GOT3 (cell line): ENCODE data around the gene C18orf54.

Source experiments
- DNase-seq: peaks from one replicate; lab custom pipeline; 2025; ENCODE audit warnings: mixed read lengths; lab: John Stamatoyannopoulos, UW

The C18orf54 gene

GRCh38 chr18:54387631-54388030, 29.9 kb downstream of the C18orf54 start:
- no peak for DNase-seq

- no peak for DNase-seq
These were observed 30.8 kb downstream of the C18orf54 start for GRCh38 chr18:54388203-54389142.

DNA sequence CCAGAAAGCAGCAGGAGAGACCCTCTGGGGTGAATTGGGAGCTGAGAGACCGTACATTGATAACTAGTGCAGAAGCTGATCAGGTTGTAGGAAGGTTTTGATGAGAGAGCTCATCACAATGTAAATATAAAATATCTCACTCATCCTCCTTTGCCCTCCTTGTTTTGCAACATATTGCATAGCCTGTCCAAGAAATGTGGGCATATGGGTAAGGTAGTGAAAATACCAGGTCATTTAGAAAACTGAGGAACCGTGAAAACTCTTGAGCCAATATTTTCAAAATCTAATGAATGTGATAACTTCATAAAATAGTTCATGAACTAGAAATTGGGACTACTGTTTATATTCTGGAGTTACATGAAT, 31.4 kb downstream of the C18orf54 start:
- no peak for DNase-seq

DNA sequence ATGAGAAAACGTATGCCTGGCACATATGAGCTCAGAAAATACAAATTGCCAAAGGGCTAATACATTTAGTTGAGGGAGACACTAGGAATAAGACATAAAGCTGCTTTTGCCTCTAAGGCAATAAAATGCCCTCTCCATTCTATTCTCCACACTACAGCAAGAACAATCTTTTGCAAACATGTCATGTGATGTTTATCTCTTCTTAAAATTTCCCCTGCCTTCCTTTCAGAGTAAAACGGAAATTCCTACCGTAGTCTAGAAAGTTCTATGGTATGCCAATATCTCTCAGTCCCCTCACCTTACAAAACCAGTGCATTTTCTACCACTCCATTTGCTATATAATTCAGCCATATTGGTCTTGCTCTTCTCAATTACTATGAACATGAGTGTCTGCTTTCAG, 33.1 kb downstream of the C18orf54 start:
- DNase-seq = no peak

GRCh38 chr18:54392543-54393023, 34.9 kb downstream of the C18orf54 start:
- no peak for DNase-seq

DNA sequence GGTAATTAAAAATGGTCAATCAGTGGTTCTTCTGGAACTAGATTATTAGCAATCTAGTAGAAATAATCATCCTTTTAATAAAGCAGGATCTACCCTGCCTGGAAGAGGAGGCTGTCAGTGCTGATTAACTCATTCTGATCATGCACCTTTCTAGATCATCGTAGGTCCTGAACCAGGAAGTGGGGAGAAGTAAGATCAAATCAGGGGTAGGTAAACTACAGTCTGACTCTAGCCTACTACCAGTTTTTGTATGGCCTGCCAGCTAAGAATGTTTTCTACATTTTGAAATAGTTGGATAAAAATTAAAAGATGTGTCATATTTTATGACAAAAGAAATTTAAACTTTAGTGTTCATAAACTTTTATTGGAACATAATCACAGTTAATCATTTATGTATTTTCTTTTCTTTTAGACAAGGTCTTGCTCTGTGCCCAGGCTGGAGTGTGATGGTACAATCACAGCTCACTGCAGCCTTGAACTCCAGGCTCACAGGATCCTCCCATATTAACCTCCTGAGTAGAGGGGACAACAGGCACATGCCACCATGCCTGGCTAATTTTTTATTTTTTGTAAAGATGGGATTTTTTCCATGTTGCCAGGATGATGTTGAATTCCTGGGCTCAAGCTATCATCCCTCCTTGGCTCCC, 36.1 kb downstream of the C18orf54 start:
- no peak for DNase-seq

- DNase-seq = no peak
These were observed 39.1 kb downstream of the C18orf54 start for GRCh38 chr18:54396760-54397159.

GRCh38 chr18:54405290-54405689, 47.6 kb downstream of the C18orf54 start:
- no peak for DNase-seq

DNA sequence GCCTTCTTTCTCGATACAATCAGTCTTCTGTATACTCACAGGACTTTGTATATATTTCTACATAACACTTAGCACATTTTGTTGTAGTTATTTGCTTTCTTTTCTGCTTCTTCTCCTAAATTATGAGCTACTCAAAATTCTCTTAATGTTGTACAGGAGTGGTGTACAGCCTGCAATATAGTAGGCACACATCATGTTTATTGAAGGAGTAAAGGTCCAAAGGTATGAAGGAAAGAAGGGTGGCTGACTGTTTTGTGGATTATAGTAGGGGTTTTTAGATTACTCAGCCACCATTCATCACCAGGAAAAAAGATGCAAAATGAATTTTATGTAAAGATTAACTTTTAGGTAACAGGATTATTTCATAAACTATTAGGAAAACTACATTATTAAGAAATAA, 54.1 kb downstream of the C18orf54 start:
- DNase-seq = no peak

GRCh38 chr18:54415086-54415485, 57.4 kb downstream of the C18orf54 start:
- DNase-seq = no peak

DNA sequence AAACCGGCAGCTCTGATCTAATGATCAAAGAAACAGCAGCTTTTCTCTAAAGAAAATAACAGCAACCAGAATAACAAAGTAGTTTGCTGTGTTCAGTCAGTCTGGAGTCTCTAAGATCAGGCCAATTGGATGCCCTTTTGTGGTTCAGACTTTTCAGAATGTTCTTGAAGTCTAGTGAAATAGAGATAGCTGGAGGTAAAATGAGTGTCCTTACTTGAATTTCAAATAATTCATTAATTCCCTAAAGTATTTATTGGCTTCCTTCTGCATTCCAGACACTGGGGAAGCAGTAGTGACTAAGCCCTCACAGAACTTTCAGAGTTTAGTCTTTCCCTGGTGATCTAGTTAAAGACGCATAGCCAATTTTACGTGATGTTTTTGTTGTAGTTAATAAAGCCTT, 58.7 kb downstream of the C18orf54 start:
- DNase-seq = no peak

DNA sequence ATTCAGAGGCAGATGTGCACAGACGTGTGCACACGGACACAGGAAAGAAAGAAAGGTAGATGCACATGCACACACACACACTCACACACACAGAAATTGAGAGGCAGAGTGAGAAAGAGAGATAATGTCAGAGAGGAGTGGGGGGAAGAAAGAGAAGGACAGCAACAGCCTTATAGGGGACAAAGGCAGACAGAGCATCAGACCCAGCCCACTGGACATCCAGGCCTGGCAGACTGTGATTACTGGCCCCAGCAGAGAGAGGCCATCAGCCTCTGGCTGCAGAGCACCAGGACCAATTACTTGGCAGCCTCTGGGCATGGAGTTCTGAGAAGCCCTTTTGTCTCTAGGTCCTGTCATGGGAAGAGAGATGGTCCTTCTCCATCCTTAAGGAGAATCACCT, 66.1 kb downstream of the C18orf54 start:
- no peak for DNase-seq

DNA sequence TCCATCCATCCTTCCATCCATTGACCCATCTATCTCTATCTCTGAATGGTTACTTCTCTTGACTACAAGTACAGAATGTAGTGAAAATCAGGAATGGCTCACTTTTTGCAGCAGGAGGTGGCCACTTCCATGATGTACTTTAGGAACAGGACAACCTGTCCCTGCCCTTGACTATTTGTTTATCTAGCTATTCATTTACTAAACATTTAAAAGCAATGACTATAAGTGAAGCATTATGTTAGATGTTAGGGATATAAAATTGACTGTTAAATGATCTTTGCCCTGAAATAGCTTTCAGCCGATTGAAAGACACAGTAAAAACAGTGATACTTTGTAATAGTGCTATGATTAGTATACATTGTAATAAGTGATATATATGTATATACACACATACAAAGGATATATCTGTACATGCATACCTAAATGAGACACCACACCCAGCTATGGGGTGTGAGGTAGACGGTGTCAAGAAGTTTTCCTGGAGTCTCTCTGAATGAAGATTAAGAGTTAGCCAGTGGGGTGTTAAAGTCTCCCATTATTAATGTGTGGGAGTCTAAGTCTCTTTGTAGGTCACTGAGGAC, 68.5 kb downstream of the C18orf54 start:
- no peak for DNase-seq
